ENCODE results near the gene TMEM26. TPM values are rescaled to one million over a fixed set of nuclear protein-coding genes. Genes with fewer than 3 reads are reported as not detected.
A peak's percentile ranks its signal among the peaks of the same experiment; 100 is the strongest.
"Not testable (repeated sequence)": the region's sequence is repeated elsewhere in the genome, so short reads cannot be mapped to it uniquely, and the experiment has no call there.

The TMEM26 gene
- total RNA-seq, 1 donor from 2014 or later, result 0.10 TPM

- no peak for DNase-seq (ENCODE audit: low read depth)
These were observed 53.8 kb downstream of the TMEM26 start for GRCh38 chr10:61399406-61399805.

DNA sequence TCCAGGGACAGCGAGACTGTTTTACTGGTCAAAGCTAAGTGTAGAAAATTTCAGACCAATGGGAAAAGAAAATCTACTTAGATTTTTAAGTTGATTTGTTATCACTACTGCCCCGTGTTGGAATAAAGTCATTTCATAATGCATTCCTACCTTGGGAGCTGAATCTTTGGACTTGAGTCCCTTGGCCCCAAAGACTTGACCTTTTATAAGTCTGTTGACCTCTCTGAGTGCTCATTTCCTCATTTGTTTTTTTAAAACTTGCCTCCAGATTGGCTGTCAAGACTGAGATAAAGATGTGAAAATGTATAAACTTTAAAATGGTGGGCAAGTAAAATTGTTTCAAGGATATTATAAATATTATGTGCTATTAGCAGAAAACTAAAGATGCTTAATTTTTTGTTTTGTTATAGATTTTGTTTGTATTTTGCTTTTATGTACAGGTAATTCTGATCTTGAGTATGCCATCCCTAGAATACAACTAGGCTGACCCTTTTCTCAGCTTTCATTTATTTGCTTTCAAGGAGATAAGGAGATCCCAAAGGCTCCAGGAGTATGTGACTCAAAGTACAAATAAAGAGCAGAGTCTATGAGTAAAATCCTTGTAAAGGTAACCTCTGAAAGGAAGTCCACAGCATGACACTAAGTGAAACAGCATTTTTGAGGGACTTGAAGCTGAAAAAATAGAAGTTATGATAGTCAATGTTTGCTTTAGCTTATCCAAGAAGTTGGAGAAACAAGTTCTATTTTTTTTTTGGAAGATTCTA, 54.6 kb downstream of the TMEM26 start:
- no peak for DNase-seq (ENCODE audit: low read depth)

- peak; percentile 58 for DNase-seq (ENCODE audit: low read depth)
These were observed 55.8 kb downstream of the TMEM26 start for GRCh38 chr10:61397175-61397986.

DNA sequence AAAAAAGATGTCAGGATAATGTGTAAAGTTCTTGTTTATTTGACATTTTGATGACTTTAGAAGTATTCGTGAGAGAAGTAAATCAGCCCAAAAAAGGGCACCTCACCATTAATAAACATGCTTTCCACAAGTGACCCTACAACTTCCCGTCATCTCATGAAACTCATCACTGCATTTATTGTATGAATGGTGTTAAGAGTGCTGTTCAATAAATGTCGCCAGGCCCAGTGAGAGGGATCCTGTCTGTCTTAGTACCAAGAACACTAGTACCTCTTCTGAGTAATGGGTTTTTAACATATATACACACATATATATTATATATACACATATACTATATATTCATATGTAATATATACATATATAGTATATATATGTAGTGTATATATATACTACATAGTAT, 61.9 kb downstream of the TMEM26 start:
- no peak for DNase-seq (ENCODE audit: low read depth)

DNA sequence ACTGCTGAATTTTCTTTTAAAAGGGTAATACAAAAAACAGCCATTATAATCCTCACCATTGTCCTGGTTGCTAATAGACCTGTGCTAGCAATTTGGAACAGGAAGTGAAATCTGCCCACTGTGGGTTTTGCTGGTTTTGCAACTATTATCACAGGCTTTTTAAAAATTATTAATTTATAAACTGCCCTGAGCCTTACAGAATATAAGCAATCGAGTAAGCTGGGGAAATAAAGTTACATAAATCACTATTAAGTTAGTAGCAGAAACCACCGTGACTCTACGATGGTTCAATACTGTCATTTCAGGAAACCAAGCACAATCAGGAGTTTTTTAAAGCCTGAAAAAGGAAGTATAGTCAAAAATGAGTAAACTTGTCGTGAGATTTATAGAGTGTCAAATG, 62.3 kb downstream of the TMEM26 start:
- DNase-seq (ENCODE audit: low read depth), result no peak

GRCh38 chr10:61389887-61390286, 63.3 kb downstream of the TMEM26 start:
- peak; percentile 49 for DNase-seq (ENCODE audit: low read depth)

- not testable (repeated sequence) for DNase-seq (ENCODE audit: low read depth)
These were observed 64.2 kb downstream of the TMEM26 start for GRCh38 chr10:61388986-61389385.

DNA sequence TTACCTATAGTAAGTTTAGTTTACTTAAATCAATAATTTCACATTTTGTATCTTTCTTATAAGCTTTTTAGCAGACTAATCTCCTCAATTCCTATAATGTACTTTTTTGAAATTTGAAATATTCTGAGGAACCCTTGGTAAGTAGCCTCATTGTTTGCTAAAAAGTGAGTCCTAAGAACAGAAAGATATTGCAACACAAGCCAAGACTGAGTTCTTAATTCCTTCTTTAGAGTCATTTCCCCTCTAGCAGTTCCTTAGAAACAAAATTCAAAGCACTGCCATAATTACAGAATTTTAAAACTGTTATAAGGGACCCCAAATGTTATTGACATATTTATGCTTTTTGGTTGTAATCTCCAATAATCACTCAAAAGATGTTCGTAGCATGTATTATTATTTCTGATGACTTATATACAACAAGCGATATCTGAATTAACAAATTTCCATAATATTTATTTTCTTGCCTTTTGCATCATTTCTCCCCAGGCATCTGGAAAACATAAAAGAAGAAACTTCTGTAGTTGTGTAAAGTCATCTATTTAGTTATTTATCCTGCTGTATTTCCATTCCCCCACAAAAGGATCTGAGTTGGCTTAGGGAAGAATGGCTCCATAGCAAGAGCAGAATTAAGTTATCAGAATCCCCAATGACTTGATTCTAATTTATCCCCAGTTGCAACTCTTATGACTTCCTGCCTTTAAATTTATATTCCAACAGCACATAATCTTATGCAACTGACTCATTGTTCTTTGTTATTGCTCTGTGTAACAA, 67.8 kb downstream of the TMEM26 start:
- DNase-seq (ENCODE audit: low read depth), result no peak

- DNase-seq (ENCODE audit: low read depth), result not testable (repeated sequence)
These were observed 72.0 kb downstream of the TMEM26 start for GRCh38 chr10:61381153-61381552.

DNA sequence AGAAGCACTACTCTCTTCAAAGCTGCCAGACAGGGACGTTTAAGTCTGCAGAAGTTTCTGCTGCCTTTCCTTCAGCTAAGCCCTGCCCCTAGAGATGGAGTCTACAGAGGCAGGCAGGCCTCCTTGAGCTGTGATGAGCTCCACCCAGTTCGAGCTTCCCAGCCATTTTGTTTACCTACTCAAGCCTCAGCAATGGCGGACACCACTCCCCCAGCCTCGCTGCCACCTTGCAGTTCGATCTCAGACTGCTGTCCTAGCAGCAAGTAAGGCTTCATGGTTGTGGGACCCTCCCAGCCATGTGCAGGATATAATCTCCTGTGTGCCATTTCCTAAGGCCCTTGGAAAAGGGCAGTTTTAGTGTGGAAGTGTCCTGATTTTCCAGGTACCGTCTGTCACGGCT, 74.3 kb downstream of the TMEM26 start:
- no peak for DNase-seq (ENCODE audit: low read depth)

GRCh38 chr10:61376908-61377368, 76.2 kb downstream of the TMEM26 start:
- no peak for DNase-seq (ENCODE audit: low read depth)

GRCh38 chr10:61376377-61376776, 76.8 kb downstream of the TMEM26 start:
- DNase-seq (ENCODE audit: low read depth), result no peak

DNA sequence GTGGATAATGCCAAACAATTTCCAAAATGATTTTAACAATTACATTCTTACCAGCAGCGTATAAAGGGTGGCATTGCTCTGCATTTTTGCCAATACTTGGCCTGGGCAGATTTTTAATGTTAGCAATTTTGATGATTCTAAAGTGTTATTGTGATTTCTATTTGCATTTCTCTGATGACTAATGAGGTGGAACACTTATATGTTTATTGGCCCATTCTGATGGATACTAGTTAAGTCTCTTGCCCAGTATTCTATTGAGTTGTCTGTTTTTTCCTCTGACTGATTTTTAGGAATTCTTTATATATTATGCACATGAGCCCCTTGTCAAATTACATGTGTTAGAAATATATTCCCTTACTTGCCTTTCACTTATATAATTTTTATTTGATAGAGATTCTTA, 86.8 kb downstream of the TMEM26 start:
- DNase-seq (ENCODE audit: low read depth), result no peak

- peak; percentile 6 for DNase-seq (ENCODE audit: low read depth)
These were observed 88.6 kb downstream of the TMEM26 start for GRCh38 chr10:61364619-61365018.

DNA sequence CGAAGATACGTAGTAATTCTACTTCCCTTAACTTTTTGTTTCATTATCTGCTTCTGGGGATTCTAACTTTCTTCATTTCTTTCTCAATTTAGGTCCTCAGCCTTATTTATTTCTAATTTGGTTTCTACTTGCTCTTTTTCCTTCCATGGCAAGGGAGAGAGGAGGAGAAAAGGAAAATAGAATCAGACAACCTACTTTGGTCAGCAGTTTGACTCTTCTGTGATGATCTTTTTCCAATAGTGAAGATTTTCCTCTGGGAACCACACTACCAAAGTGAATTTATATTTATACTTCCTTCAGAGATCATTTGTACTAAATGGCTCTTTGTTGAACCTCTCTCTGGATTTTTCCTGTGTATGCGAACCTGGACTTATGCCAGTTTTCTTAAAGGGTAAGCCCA, 90.2 kb downstream of the TMEM26 start:
- no peak for DNase-seq (ENCODE audit: low read depth)

GRCh38 chr10:61359452-61359851, 93.7 kb downstream of the TMEM26 start:
- DNase-seq (ENCODE audit: low read depth), result no peak

DNA sequence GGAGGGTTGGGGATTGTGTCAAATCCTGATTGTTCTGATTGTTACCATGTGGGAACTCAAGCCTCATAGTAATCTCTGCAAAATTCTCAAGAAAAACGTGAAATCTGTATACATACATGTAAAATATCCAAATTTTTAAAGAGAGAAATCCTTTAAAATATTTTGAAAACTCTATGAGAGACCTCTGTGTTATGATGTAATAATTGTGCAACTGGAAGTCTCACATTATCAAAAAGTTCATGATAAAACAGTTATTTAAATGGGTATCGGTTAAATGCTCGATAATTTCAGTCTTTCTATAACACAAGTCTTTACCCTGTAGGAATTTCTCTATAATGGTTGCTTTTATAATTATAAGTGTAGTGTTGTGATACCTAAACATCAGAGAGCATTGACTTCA, 95.5 kb downstream of the TMEM26 start:
- no peak for DNase-seq (ENCODE audit: low read depth)

Other genes with a start within 250 kb of the TMEM26 start
- 1.0 and 2.5 TPM in 2 replicates for gene CABCOCO1, start 209.5 kb upstream of the TMEM26 start, total RNA-seq